Measurements from ENCODE around the gene ZBTB43. TPM values are rescaled to one million over a fixed set of nuclear protein-coding genes. Genes with fewer than 3 reads are reported as not detected.

The ZBTB43 gene
- total and polyA plus RNA-seq, 10 of the 15 experiments (the other 5 are each of a cell fraction or from before 2014, with no cell fraction given) = 2.4 to 19.3 (median 8.7) TPM

GRCh38 chr9:126844085-126844484, 39.2 kb downstream of the ZBTB43 start:
- BruUV-seq (replicated peaks) = no TSS peak
- RAD21 ChIA-PET (ENCODE audit: unreplicated experiment) = no interaction called here
- Histone ChIP-seq H3K9me3 (replicated peaks; ENCODE audit: control insufficient read depth, insufficient read depth, low read length) (no peaks in the 10 kb centered on the region), H3K9ac (ENCODE audit: control insufficient read depth, insufficient read depth, low read length) (no peak overlapping the region), H3K4me3 (no peak overlapping the region), H3K4me1 (ENCODE audit: control insufficient read depth, insufficient read depth, low read length) (peaks cover 24% of the 10 kb centered on the region), H2AFZ (ENCODE audit: control insufficient read depth, low read depth, low read length) (no peak overlapping the region), H3K36me3 (ENCODE audit: control insufficient read depth in 2 of 2, insufficient read depth in 2 of 2, low read length in 1 of 2) (no peaks in the 10 kb centered on the region), H3K27ac (ENCODE audit: control insufficient read depth, insufficient read depth) (no peak overlapping the region), H3K79me2 (ENCODE audit: control insufficient read depth, insufficient read depth, low read length) (no peaks in the 10 kb centered on the region), H3K27me3 (replicated peaks in 1 of 2; ENCODE audit: control insufficient read depth in 2 of 2, insufficient read depth in 2 of 2, low read length in 1 of 2) (no peaks in the 10 kb centered on the region), H3K4me2 (ENCODE audit: control insufficient read depth, insufficient read depth) (no peak overlapping the region), H4K20me1 (ENCODE audit: control insufficient read depth, insufficient read depth) (no peaks in the 10 kb centered on the region)
- CTCF ChIA-PET = interaction anchor here (0.8 to 2.0 kb wide), 4 partner anchors 15 to 137 kb away, joined by 3 to 11 read pairs (median 5); partner anchors contain the start of gene ZBTB34
- ATAC-seq (no peak), FAIRE-seq (no peak), DNase-seq (ENCODE audit: low read depth, low spot score) (no peak)
- in situ Hi-C loops (cut with MboI) = no loop called here
- WGBS (ENCODE audit: insufficient coverage, insufficient replicate concordance, low lambda C conversion rate, missing lambda C conversion rate) = 38% methylated on average over 5 of the region's 5 CpGs
- intact Hi-C loops (cut with micrococcal nuclease; ENCODE audit: unreplicated experiment) = no loop called here
- SMC1A ChIA-PET (ENCODE audit: uncharacterized antibody, unreplicated experiment) = interaction anchor here (1.6 to 2.0 kb wide), 3 partner anchors 19 to 156 kb away, joined by 4 to 6 read pairs (median 5); no protein-coding TSS in a partner anchor
- POLR2A ChIA-PET = interaction anchor here (0.5 to 1.9 kb wide), 3 partner anchors 15 to 20 kb away, joined by 3 to 6 read pairs (median 3); no protein-coding TSS in a partner anchor
- no peak for TF ChIP-seq EED (IDR thresholded peaks at IDR 0.05; ENCODE audit: low read depth)
- no peak for TF ChIP-seq BCL11A (IDR thresholded peaks at IDR 0.05; ENCODE audit: low read depth, low read length)
- no peak for TF ChIP-seq REST (IDR thresholded peaks at IDR 0.05; ENCODE audit: low read depth, low read length)
- TF ChIP-seq HCFC1 (IDR thresholded peaks at IDR 0.05; ENCODE audit: low read length) = no peak
- TF ChIP-seq NFXL1 (IDR thresholded peaks at IDR 0.05; ENCODE audit: borderline replicate concordance) = no peak
- TF ChIP-seq MYC (IDR thresholded peaks at IDR 0.05; ENCODE audit: insufficient read depth, insufficient read length, insufficient replicate concordance, low read length, severe bottlenecking) = no peak
- TF ChIP-seq BCLAF1 (IDR thresholded peaks at IDR 0.05) = no peak
- no peak for TF ChIP-seq ETV6 (conservative IDR thresholded peaks at IDR 0.05 in 1 of 2, IDR thresholded peaks at IDR 0.05 in 1 of 2; ENCODE audit: borderline replicate concordance in 1 of 2, low read depth in 1 of 2)
- TF ChIP-seq TCF3 (IDR thresholded peaks at IDR 0.05; ENCODE audit: borderline replicate concordance, insufficient read depth, low read depth, low read length) = no peak
- no peak for TF ChIP-seq CTCF (IDR thresholded peaks at IDR 0.05 in 2 of 3, conservative IDR thresholded peaks at IDR 0.05 in 1 of 3; ENCODE audit: control insufficient read depth in 2 of 3, extremely low read depth in 1 of 3, insufficient read depth in 1 of 3, low read depth in 3 of 3, low read length in 3 of 3)
- no peak for TF ChIP-seq ATF3 (IDR thresholded peaks at IDR 0.05; ENCODE audit: borderline replicate concordance, extremely low read depth, low read depth, low read length)
- no peak for TF ChIP-seq DPF2 (IDR thresholded peaks at IDR 0.05)
- TF ChIP-seq SMC3 (IDR thresholded peaks at IDR 0.05; ENCODE audit: borderline replicate concordance, low read length) = no peak
